SK-N-SH treated with all-trans-retinoic acid at 6 μM for 48 hours (cell line): ENCODE data around the gene C22orf15.

ENCODE experiments used
- ATAC-seq: fragments of 200-7000 bp; cut with Tn5 transposase; 3 replicates; pipeline ENCODE4 v1.9.1; 2020; ENCODE audit warnings: mild to moderate bottlenecking, moderate library complexity
- ARNTL ChIP-seq: fragments of 450-650 bp; formaldehyde crosslinking; IDR thresholded peaks from 2 replicates; pipeline ENCODE4 v1.5.0; 2020; ENCODE audit warnings: low read depth, mild to moderate bottlenecking, moderate library complexity, borderline replicate concordance
- BACH2 ChIP-seq: fragments of 250-450 bp; sonication (Bioruptor Pico); IDR thresholded peaks from 2 replicates; pipeline ENCODE4 v1.9.0; 2021; ENCODE audit warnings: mild to moderate bottlenecking, borderline replicate concordance
- CSDC2 ChIP-seq: fragments of 250-450 bp; sonication (Bioruptor Pico); IDR thresholded peaks from 2 replicates; pipeline ENCODE4 v1.5.0; 2020; ENCODE audit warnings: mild to moderate bottlenecking, moderate library complexity
- CSRNP3 ChIP-seq: fragments of 250-450 bp; sonication (Bioruptor Pico); IDR thresholded peaks from 2 replicates; pipeline ENCODE4 v1.5.1; 2021; ENCODE audit warnings: mild to moderate bottlenecking, moderate library complexity
- ESRRG ChIP-seq: fragments of 250-450 bp; sonication (Bioruptor Pico); IDR thresholded peaks from 2 replicates; pipeline ENCODE4 v1.6.1; 2021; ENCODE audit warnings: mild to moderate bottlenecking
- ISL1 ChIP-seq: fragments of 250-450 bp; sonication (Bioruptor Pico); IDR thresholded peaks from 2 replicates; pipeline ENCODE4 v2.1.2; 2022; ENCODE audit warnings: mild to moderate bottlenecking, moderate library complexity
- OSR1 ChIP-seq: fragments of 250-450 bp; sonication (Bioruptor Pico); IDR thresholded peaks from 2 replicates; pipeline ENCODE4 v1.8.0; 2022; ENCODE audit warnings: moderate library complexity, mild to moderate bottlenecking, inconsistent platforms
- PPARA ChIP-seq: fragments of 250-450 bp; sonication (Bioruptor Pico); IDR thresholded peaks from 2 replicates; pipeline ENCODE4 v1.5.0; 2020; ENCODE audit warnings: mild to moderate bottlenecking, borderline replicate concordance
- RARB ChIP-seq: fragments of 250-450 bp; sonication (Bioruptor Pico); IDR thresholded peaks from 2 replicates; pipeline ENCODE4 v1.8.0; 2021; ENCODE audit warnings: mild to moderate bottlenecking, moderate library complexity
- SNAI2 ChIP-seq: fragments of 250-450 bp; sonication (Bioruptor Pico); IDR thresholded peaks from 2 replicates; pipeline ENCODE4 v1.5.0; 2020; ENCODE audit warnings: mild to moderate bottlenecking, moderate library complexity
- TOX ChIP-seq: fragments of 250-450 bp; sonication (Bioruptor Pico); IDR thresholded peaks from 2 replicates; pipeline ENCODE4 v1.8.0; 2021; ENCODE audit warnings: mild to moderate bottlenecking, moderate library complexity, borderline replicate concordance
- ZFP3 ChIP-seq: fragments of 250-450 bp; sonication (Bioruptor Pico); IDR thresholded peaks from 2 replicates; pipeline ENCODE4 v1.5.0; 2020; ENCODE audit warnings: mild to moderate bottlenecking, moderate library complexity
- ZNF565 ChIP-seq: fragments of 450-650 bp; formaldehyde crosslinking; conservative IDR thresholded peaks from 2 replicates; pipeline ENCODE4 v1.5.0; 2020; ENCODE audit warnings: low read depth, mild to moderate bottlenecking, moderate library complexity
- ZNF70 ChIP-seq: fragments of 450-650 bp; formaldehyde crosslinking; IDR thresholded peaks from 2 replicates; pipeline ENCODE4 v1.5.0; 2020; ENCODE audit warnings: mild to moderate bottlenecking, moderate library complexity
- ZNF8 ChIP-seq: fragments of 450-650 bp; formaldehyde crosslinking; IDR thresholded peaks from 2 replicates; pipeline ENCODE4 v1.5.0; 2020; ENCODE audit warnings: mild to moderate bottlenecking, moderate library complexity
- TF ChIP-seq, protein P1 (sequence below): fragments of 250-450 bp; sonication (Bioruptor Pico); IDR thresholded peaks from 2 replicates; pipeline ENCODE4 v1.5.1; 2020; ENCODE audit warnings: low read depth, mild to moderate bottlenecking, moderate library complexity
- TF ChIP-seq, protein P2 (sequence below): fragments of 250-450 bp; sonication (Bioruptor Pico); IDR thresholded peaks from 2 replicates; pipeline ENCODE4 v1.5.0; 2020; ENCODE audit warnings: mild to moderate bottlenecking, moderate library complexity
- TF ChIP-seq, protein P3 (sequence below): fragments of 250-450 bp; sonication (Bioruptor Pico); IDR thresholded peaks from 2 replicates; pipeline ENCODE4 v1.8.0; 2021; ENCODE audit warnings: low read depth, mild to moderate bottlenecking, moderate library complexity, borderline replicate concordance
- TF ChIP-seq, protein P4 (sequence below): fragments of 250-450 bp; sonication (Bioruptor Pico); IDR thresholded peaks from 2 replicates; pipeline ENCODE4 v1.8.0; 2020; ENCODE audit warnings: mild to moderate bottlenecking, moderate library complexity, borderline replicate concordance

Gene C22orf15

DNA sequence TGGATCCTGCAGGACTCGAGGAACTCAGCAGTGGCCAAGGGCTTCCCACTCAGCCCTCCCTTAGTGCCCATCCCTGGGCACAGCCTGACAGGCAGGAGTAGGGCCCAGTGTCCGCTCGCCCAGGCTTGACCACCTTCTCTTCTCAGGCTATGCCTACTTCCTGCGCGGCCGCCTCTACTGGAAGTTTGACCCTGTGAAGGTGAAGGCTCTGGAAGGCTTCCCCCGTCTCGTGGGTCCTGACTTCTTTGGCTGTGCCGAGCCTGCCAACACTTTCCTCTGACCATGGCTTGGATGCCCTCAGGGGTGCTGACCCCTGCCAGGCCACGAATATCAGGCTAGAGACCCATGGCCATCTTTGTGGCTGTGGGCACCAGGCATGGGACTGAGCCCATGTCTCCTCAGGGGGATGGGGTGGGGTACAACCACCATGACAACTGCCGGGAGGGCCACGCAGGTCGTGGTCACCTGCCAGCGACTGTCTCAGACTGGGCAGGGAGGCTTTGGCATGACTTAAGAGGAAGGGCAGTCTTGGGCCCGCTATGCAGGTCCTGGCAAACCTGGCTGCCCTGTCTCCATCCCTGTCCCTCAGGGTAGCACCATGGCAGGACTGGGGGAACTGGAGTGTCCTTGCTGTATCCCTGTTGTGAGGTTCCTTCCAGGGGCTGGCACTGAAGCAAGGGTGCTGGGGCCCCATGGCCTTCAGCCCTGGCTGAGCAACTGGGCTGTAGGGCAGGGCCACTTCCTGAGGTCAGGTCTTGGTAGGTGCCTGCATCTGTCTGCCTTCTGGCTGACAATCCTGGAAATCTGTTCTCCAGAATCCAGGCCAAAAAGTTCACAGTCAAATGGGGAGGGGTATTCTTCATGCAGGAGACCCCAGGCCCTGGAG is 20.7 kb downstream of the C22orf15 start:
- ATAC-seq = no peak
- no peak for TF ChIP-seq ZNF70 (CRISPR knock-in tag)
- no peak for TF ChIP-seq BACH2 (CRISPR knock-in tag)
- no peak for TF ChIP-seq RARB (CRISPR knock-in tag)
- TF ChIP-seq, protein P1, sequence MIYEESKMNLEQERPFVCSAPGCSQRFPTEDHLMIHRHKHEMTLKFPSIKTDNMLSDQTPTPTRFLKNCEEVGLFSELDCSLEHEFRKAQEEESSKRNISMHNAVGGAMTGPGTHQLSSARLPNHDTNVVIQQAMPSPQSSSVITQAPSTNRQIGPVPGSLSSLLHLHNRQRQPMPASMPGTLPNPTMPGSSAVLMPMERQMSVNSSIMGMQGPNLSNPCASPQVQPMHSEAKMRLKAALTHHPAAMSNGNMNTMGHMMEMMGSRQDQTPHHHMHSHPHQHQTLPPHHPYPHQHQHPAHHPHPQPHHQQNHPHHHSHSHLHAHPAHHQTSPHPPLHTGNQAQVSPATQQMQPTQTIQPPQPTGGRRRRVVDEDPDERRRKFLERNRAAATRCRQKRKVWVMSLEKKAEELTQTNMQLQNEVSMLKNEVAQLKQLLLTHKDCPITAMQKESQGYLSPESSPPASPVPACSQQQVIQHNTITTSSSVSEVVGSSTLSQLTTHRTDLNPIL (CRISPR knock-in tag) = no peak
- TF ChIP-seq, protein P2, sequence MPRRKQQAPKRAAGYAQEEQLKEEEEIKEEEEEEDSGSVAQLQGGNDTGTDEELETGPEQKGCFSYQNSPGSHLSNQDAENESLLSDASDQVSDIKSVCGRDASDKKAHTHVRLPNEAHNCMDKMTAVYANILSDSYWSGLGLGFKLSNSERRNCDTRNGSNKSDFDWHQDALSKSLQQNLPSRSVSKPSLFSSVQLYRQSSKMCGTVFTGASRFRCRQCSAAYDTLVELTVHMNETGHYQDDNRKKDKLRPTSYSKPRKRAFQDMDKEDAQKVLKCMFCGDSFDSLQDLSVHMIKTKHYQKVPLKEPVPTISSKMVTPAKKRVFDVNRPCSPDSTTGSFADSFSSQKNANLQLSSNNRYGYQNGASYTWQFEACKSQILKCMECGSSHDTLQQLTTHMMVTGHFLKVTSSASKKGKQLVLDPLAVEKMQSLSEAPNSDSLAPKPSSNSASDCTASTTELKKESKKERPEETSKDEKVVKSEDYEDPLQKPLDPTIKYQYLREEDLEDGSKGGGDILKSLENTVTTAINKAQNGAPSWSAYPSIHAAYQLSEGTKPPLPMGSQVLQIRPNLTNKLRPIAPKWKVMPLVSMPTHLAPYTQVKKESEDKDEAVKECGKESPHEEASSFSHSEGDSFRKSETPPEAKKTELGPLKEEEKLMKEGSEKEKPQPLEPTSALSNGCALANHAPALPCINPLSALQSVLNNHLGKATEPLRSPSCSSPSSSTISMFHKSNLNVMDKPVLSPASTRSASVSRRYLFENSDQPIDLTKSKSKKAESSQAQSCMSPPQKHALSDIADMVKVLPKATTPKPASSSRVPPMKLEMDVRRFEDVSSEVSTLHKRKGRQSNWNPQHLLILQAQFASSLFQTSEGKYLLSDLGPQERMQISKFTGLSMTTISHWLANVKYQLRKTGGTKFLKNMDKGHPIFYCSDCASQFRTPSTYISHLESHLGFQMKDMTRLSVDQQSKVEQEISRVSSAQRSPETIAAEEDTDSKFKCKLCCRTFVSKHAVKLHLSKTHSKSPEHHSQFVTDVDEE (CRISPR knock-in tag) = no peak
- no peak for TF ChIP-seq ZNF565 (CRISPR knock-in tag)
- no peak for TF ChIP-seq SNAI2 (CRISPR knock-in tag)
- TF ChIP-seq CSDC2 = no peak
- TF ChIP-seq, protein P3, sequence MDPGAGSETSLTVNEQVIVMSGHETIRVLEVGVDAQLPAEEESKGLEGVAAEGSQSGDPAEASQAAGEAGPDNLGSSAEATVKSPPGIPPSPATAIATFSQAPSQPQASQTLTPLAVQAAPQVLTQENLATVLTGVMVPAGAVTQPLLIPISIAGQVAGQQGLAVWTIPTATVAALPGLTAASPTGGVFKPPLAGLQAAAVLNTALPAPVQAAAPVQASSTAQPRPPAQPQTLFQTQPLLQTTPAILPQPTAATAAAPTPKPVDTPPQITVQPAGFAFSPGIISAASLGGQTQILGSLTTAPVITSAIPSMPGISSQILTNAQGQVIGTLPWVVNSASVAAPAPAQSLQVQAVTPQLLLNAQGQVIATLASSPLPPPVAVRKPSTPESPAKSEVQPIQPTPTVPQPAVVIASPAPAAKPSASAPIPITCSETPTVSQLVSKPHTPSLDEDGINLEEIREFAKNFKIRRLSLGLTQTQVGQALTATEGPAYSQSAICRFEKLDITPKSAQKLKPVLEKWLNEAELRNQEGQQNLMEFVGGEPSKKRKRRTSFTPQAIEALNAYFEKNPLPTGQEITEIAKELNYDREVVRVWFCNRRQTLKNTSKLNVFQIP (CRISPR knock-in tag) = no peak
- no peak for TF ChIP-seq CSRNP3 (CRISPR knock-in tag)
- TF ChIP-seq PPARA (CRISPR knock-in tag) = no peak
- TF ChIP-seq TOX = no peak
- no peak for TF ChIP-seq ZFP3 (CRISPR knock-in tag)
- no peak for TF ChIP-seq ARNTL (CRISPR knock-in tag)
- TF ChIP-seq ZNF8 (CRISPR knock-in tag) = no peak
- no peak for TF ChIP-seq ISL1 (CRISPR knock-in tag)
- TF ChIP-seq OSR1 (CRISPR knock-in tag) = no peak

- TF ChIP-seq TOX = no peak
- no peak for TF ChIP-seq ZNF70 (CRISPR knock-in tag)
- TF ChIP-seq, protein P2 (CRISPR knock-in tag) = no peak
- no peak for TF ChIP-seq ARNTL (CRISPR knock-in tag)
- TF ChIP-seq, protein P4, sequence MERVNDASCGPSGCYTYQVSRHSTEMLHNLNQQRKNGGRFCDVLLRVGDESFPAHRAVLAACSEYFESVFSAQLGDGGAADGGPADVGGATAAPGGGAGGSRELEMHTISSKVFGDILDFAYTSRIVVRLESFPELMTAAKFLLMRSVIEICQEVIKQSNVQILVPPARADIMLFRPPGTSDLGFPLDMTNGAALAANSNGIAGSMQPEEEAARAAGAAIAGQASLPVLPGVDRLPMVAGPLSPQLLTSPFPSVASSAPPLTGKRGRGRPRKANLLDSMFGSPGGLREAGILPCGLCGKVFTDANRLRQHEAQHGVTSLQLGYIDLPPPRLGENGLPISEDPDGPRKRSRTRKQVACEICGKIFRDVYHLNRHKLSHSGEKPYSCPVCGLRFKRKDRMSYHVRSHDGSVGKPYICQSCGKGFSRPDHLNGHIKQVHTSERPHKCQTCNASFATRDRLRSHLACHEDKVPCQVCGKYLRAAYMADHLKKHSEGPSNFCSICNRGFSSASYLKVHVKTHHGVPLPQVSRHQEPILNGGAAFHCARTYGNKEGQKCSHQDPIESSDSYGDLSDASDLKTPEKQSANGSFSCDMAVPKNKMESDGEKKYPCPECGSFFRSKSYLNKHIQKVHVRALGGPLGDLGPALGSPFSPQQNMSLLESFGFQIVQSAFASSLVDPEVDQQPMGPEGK (CRISPR knock-in tag) = no peak
- TF ChIP-seq, protein P3 (CRISPR knock-in tag) = no peak
- TF ChIP-seq ESRRG (CRISPR knock-in tag) = no peak
- no peak for TF ChIP-seq CSDC2
These were observed 21.5 kb downstream of the C22orf15 start for GRCh38 chr22:23784215-23784732.

More at GRCh38 chr22:23784215-23784732, 21.5 kb downstream of the C22orf15 start:
- ATAC-seq = no peak
